HG03442 (cell line): Measurements from ENCODE around the gene SIPA1L3.

ENCODE experiments used
- ATAC-seq: cut with Tn5 transposase; IDR thresholded peaks from one replicate; pipeline ENCODE4 v1.9.1; 2021; ENCODE audit warnings: mild to moderate bottlenecking, moderate library complexity; ENCODE audit not compliant: unreplicated experiment

SIPA1L3 gene

GRCh38 chr19:37975071-37975470 lies 68.1 kb downstream of the SIPA1L3 start:
- ATAC-seq = no peak

- no peak for ATAC-seq
These were observed 68.8 kb downstream of the SIPA1L3 start for GRCh38 chr19:37975596-37976515.

- no peak for ATAC-seq
These were observed 70.4 kb downstream of the SIPA1L3 start for GRCh38 chr19:37977391-37977790.

GRCh38 chr19:37977992-37978391 lies 71.0 kb downstream of the SIPA1L3 start:
- ATAC-seq = no peak

GRCh38 chr19:37979547-37980082 lies 72.6 kb downstream of the SIPA1L3 start:
- no peak for ATAC-seq

- no peak for ATAC-seq
These were observed 73.6 kb downstream of the SIPA1L3 start for GRCh38 chr19:37980419-37981170.

- ATAC-seq = no peak
These were observed 74.9 kb downstream of the SIPA1L3 start for GRCh38 chr19:37981785-37982475.

GRCh38 chr19:37982655-37983054 lies 75.6 kb downstream of the SIPA1L3 start:
- no peak for ATAC-seq

- no peak for ATAC-seq
These were observed 76.1 kb downstream of the SIPA1L3 start for GRCh38 chr19:37983153-37983552.

GRCh38 chr19:37983916-37984315 lies 76.9 kb downstream of the SIPA1L3 start:
- ATAC-seq = no peak

- no peak for ATAC-seq
These were observed 79.2 kb downstream of the SIPA1L3 start for GRCh38 chr19:37986048-37986750.

GRCh38 chr19:37987356-37988332 lies 80.6 kb downstream of the SIPA1L3 start:
- ATAC-seq = no peak

GRCh38 chr19:37988758-37989635 lies 82.0 kb downstream of the SIPA1L3 start:
- no peak for ATAC-seq

- ATAC-seq = no peak
These were observed 82.8 kb downstream of the SIPA1L3 start for GRCh38 chr19:37989855-37990254.

GRCh38 chr19:37990362-37990761 lies 83.4 kb downstream of the SIPA1L3 start:
- no peak for ATAC-seq

- ATAC-seq = no peak
These were observed 84.3 kb downstream of the SIPA1L3 start for GRCh38 chr19:37991176-37991835.

- ATAC-seq = no peak
These were observed 84.8 kb downstream of the SIPA1L3 start for GRCh38 chr19:37991841-37992248.

GRCh38 chr19:37992761-37993160 lies 85.8 kb downstream of the SIPA1L3 start:
- ATAC-seq = no peak
